ENCODE measurements around the gene NDRG4.

GRCh38 chr16:58537124-58537906, 37.4 kb downstream of the NDRG4 start:
- TF ChIP-seq CTCF (IDR thresholded peaks at IDR 0.05) (no peak), POLR2AphosphoS5 (IDR thresholded peaks at IDR 0.05; ENCODE audit: insufficient read depth in 1 of 2, low read depth in 1 of 2) (no peak), POLR2A (IDR thresholded peaks at IDR 0.05) (no peak)

Data from vagina (tissue), 2 donors.